Measurements from ENCODE around the gene KDELR1. TPM values are rescaled to one million over a fixed set of nuclear protein-coding genes. Genes with fewer than 3 reads are reported as not detected.

The KDELR1 gene
- total and polyA plus RNA-seq, 2 of the 13 experiments (the other 11 are each of a cell fraction or from before 2014, with no cell fraction given), result 134 to 185 TPM

GRCh38 chr19:48362716-48363499 lies 28.4 kb downstream of the KDELR1 start (continued):
- TF ChIP-seq DZIP1 (CRISPR knock-in tag; IDR thresholded peaks at IDR 0.05), result peak; percentile 59; the same call in 1 of the 2 replicates
- TF ChIP-seq ZBTB1 (CRISPR knock-in tag; IDR thresholded peaks at IDR 0.05; ENCODE audit: borderline replicate concordance), result no peak
- TF ChIP-seq, protein P1, sequence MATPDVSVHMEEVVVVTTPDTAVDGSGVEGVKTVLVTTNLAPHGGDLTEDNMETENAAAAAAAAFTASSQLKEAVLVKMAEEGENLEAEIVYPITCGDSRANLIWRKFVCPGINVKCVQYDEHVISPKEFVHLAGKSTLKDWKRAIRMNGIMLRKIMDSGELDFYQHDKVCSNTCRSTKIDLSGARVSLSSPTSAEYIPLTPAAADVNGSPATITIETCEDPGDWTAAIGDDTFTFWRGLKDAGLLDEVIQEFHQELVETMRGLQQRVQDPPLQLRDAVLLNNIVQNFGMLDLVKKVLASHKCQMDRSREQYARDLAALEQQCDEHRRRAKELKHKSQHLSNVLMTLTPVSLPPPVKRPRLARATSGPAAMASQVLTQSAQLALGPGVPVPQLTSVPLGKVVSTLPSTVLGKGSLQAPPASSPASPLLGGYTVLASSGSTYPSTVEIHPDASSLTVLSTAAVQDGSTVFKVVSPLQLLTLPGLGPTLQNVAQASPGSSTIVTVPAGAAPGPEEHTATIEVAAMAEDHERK (CRISPR knock-in tag; IDR thresholded peaks at IDR 0.05; ENCODE audit: low read depth), result peak; percentile 19; the same call in 1 of the 2 replicates
- TF ChIP-seq ZNF782 (CRISPR knock-in tag; IDR thresholded peaks at IDR 0.05; ENCODE audit: borderline replicate concordance), result no peak
- no peak for TF ChIP-seq ZNF235 (CRISPR knock-in tag; IDR thresholded peaks at IDR 0.05; ENCODE audit: borderline replicate concordance)
- TF ChIP-seq ZFP36 (IDR thresholded peaks at IDR 0.05; ENCODE audit: borderline replicate concordance, low read depth, low read length, partially characterized antibody), result no peak
- TF ChIP-seq ZNF30 (CRISPR knock-in tag; IDR thresholded peaks at IDR 0.05), result no peak
- no peak for TF ChIP-seq SKIL (CRISPR knock-in tag; IDR thresholded peaks at IDR 0.05; ENCODE audit: borderline replicate concordance)
- peak; percentile 65; the same call in 1 of the 2 replicates for TF ChIP-seq CHD4 (IDR thresholded peaks at IDR 0.05; ENCODE audit: borderline replicate concordance, low read length)
- TF ChIP-seq PHF5A (CRISPR knock-in tag; IDR thresholded peaks at IDR 0.05; ENCODE audit: low read depth, unreplicated experiment), result peak; percentile 30
- no peak for TF ChIP-seq SALL2 (CRISPR knock-in tag; IDR thresholded peaks at IDR 0.05)
- TF ChIP-seq FOXM1 (CRISPR knock-in tag; IDR thresholded peaks at IDR 0.05), result no peak
- peak; percentile 59 for TF ChIP-seq PHF8 (CRISPR knock-in tag; IDR thresholded peaks at IDR 0.05)
- no peak for TF ChIP-seq MATR3 (CRISPR knock-in tag; IDR thresholded peaks at IDR 0.05)
- TF ChIP-seq ZNF75D (CRISPR knock-in tag; IDR thresholded peaks at IDR 0.05; ENCODE audit: borderline replicate concordance), result no peak
- peak; percentile 9; the same call in 1 of the 2 replicates for TF ChIP-seq MXD3 (CRISPR knock-in tag; IDR thresholded peaks at IDR 0.05)
- 0 out of 2 replicates have a peak, but pooled peaks have one; percentile 73 for TF ChIP-seq FOXO4 (CRISPR knock-in tag; conservative IDR thresholded peaks at IDR 0.05)
- TF ChIP-seq ZSCAN30 (CRISPR knock-in tag; IDR thresholded peaks at IDR 0.05), result no peak
- TF ChIP-seq, protein P2, sequence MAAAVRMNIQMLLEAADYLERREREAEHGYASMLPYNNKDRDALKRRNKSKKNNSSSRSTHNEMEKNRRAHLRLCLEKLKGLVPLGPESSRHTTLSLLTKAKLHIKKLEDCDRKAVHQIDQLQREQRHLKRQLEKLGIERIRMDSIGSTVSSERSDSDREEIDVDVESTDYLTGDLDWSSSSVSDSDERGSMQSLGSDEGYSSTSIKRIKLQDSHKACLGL (CRISPR knock-in tag; IDR thresholded peaks at IDR 0.05), result peak; percentile 15; the same call in 1 of the 2 replicates
- TF ChIP-seq DPF2 (CRISPR knock-in tag; IDR thresholded peaks at IDR 0.05; ENCODE audit: borderline replicate concordance, low read depth), result no peak

All from HepG2 (cell line).